ENCODE results near the gene PIAS2.

PIAS2 gene

GRCh38 chr18:46843372-46843771, 73.9 kb downstream of the PIAS2 start:
- TF ChIP-seq TAF1 (IDR thresholded peaks at IDR 0.05; ENCODE audit: borderline replicate concordance, insufficient read depth, low read length) (no peak), SIN3A (IDR thresholded peaks at IDR 0.05; ENCODE audit: borderline replicate concordance, insufficient read depth, low read length) (no peak), FOXP2 (optimal IDR thresholded peaks at IDR 0.05; ENCODE audit: borderline replicate concordance, extremely low read depth, extremely low read length, insufficient read depth) (no peak), POLR2AphosphoS5 (IDR thresholded peaks at IDR 0.05; ENCODE audit: low read depth, low read length) (no peak), REST (IDR thresholded peaks at IDR 0.05; ENCODE audit: insufficient read depth in 1 of 2, low read depth in 2 of 2, low read length in 2 of 2) (no peak)

- TF ChIP-seq REST (IDR thresholded peaks at IDR 0.05; ENCODE audit: insufficient read depth in 1 of 2, low read depth in 2 of 2, low read length in 2 of 2): no peak
- TF ChIP-seq SIN3A (IDR thresholded peaks at IDR 0.05; ENCODE audit: borderline replicate concordance, insufficient read depth, low read length): no peak
- TF ChIP-seq POLR2AphosphoS5 (IDR thresholded peaks at IDR 0.05; ENCODE audit: low read depth, low read length): no peak
- no peak for TF ChIP-seq TAF1 (IDR thresholded peaks at IDR 0.05; ENCODE audit: borderline replicate concordance, insufficient read depth, low read length)
- no peak for TF ChIP-seq FOXP2 (optimal IDR thresholded peaks at IDR 0.05; ENCODE audit: borderline replicate concordance, extremely low read depth, extremely low read length, insufficient read depth)
Measured at GRCh38 chr18:46842583-46842982, 74.7 kb downstream of the PIAS2 start.

GRCh38 chr18:46833899-46834298, 83.4 kb downstream of the PIAS2 start:
- TF ChIP-seq REST (IDR thresholded peaks at IDR 0.05; ENCODE audit: insufficient read depth in 1 of 2, low read depth in 2 of 2, low read length in 2 of 2) (no peak), FOXP2 (optimal IDR thresholded peaks at IDR 0.05; ENCODE audit: borderline replicate concordance, extremely low read depth, extremely low read length, insufficient read depth) (no peak), POLR2AphosphoS5 (IDR thresholded peaks at IDR 0.05; ENCODE audit: low read depth, low read length) (no peak), TAF1 (IDR thresholded peaks at IDR 0.05; ENCODE audit: borderline replicate concordance, insufficient read depth, low read length) (no peak), SIN3A (IDR thresholded peaks at IDR 0.05; ENCODE audit: borderline replicate concordance, insufficient read depth, low read length) (no peak)

GRCh38 chr18:46832849-46833248, 84.5 kb downstream of the PIAS2 start:
- no peak for TF ChIP-seq TAF1 (IDR thresholded peaks at IDR 0.05; ENCODE audit: borderline replicate concordance, insufficient read depth, low read length)
- TF ChIP-seq FOXP2 (optimal IDR thresholded peaks at IDR 0.05; ENCODE audit: borderline replicate concordance, extremely low read depth, extremely low read length, insufficient read depth): no peak
- no peak for TF ChIP-seq REST (IDR thresholded peaks at IDR 0.05; ENCODE audit: insufficient read depth in 1 of 2, low read depth in 2 of 2, low read length in 2 of 2)
- no peak for TF ChIP-seq SIN3A (IDR thresholded peaks at IDR 0.05; ENCODE audit: borderline replicate concordance, insufficient read depth, low read length)
- TF ChIP-seq POLR2AphosphoS5 (IDR thresholded peaks at IDR 0.05; ENCODE audit: low read depth, low read length): no peak

GRCh38 chr18:46831434-46831833, 85.9 kb downstream of the PIAS2 start:
- TF ChIP-seq POLR2AphosphoS5 (IDR thresholded peaks at IDR 0.05; ENCODE audit: low read depth, low read length): no peak
- no peak for TF ChIP-seq REST (IDR thresholded peaks at IDR 0.05; ENCODE audit: insufficient read depth in 1 of 2, low read depth in 2 of 2, low read length in 2 of 2)
- no peak for TF ChIP-seq FOXP2 (optimal IDR thresholded peaks at IDR 0.05; ENCODE audit: borderline replicate concordance, extremely low read depth, extremely low read length, insufficient read depth)
- no peak for TF ChIP-seq TAF1 (IDR thresholded peaks at IDR 0.05; ENCODE audit: borderline replicate concordance, insufficient read depth, low read length)
- no peak for TF ChIP-seq SIN3A (IDR thresholded peaks at IDR 0.05; ENCODE audit: borderline replicate concordance, insufficient read depth, low read length)

Measured in PFSK-1 (cell line).